A673 (cell line): ENCODE measurements around the gene SLC30A1. TPM values are rescaled to one million over a fixed set of nuclear protein-coding genes. Genes with fewer than 3 reads are reported as not detected.

Source experiments
- BruUV-seq: library from RNA; stranded (reverse); fragments of 400-500 nt; replicated peaks from 2 replicates; lab custom pipeline; 2021; lab: Mats Ljungman, UMichigan
- CTCF ChIA-PET: fragments of 300-600 bp; sonication (Branson Sonifier 250); formaldehyde crosslinking; loops from one replicate; lab custom pipeline; 2022; ENCODE audit warnings: antibody characterized with exemption; lab: Charles Lee
- POLR2A ChIA-PET: fragments of 300-600 bp; sonication (Branson Sonifier 250); formaldehyde crosslinking; loops from one replicate; lab custom pipeline; 2022; ENCODE audit warnings: antibody characterized with exemption; ENCODE audit not compliant: low non-redundant PET; lab: Charles Lee
- DNase-seq: peaks from one replicate; pipeline ENCODE4 v3.0.0-alpha.2; 2015; ENCODE audit warnings: low spot score
- H3K27ac ChIP-seq: fragments of 200-600 bp; sonication (generic); 2 replicates; pipeline ENCODE4 v1.5.1; 2016; ENCODE audit warnings: mixed run types, low read depth, mild to moderate bottlenecking, mixed read lengths, antibody characterized with exemption, low read length; ENCODE audit not compliant: poor library complexity, severe bottlenecking
- H3K27me3 ChIP-seq: fragments of 200-600 bp; sonication (generic); replicated peaks from 2 replicates; pipeline ENCODE4 v1.6.1; 2017; ENCODE audit warnings: mixed run types, low read depth, mild to moderate bottlenecking, mixed read lengths, antibody characterized with exemption, low read length; ENCODE audit not compliant: insufficient read depth, poor library complexity
- H3K36me3 ChIP-seq: fragments of 200-600 bp; sonication (generic); 2 replicates; pipeline ENCODE4 v1.6.1; 2016; ENCODE audit warnings: mixed run types, mild to moderate bottlenecking, mixed read lengths, antibody characterized with exemption, low read length; ENCODE audit not compliant: insufficient read depth, poor library complexity, severe bottlenecking
- H3K4me1 ChIP-seq: fragments of 200-600 bp; sonication (generic); 2 replicates; pipeline ENCODE4 v1.6.1; 2017; ENCODE audit warnings: mixed run types, mild to moderate bottlenecking, mixed read lengths, antibody characterized with exemption, low read length; ENCODE audit not compliant: insufficient read depth, poor library complexity, severe bottlenecking
- H3K4me3 ChIP-seq: fragments of 200-600 bp; sonication (generic); 2 replicates; pipeline ENCODE4 v1.5.1; 2016; ENCODE audit warnings: low read depth, mixed run types, mild to moderate bottlenecking, mixed read lengths, low read length; ENCODE audit not compliant: poor library complexity, severe bottlenecking
- H3K9me3 ChIP-seq: fragments of 200-600 bp; sonication (generic); 2 replicates; pipeline ENCODE4 v1.6.1; 2016; ENCODE audit warnings: mixed run types, low read depth, mild to moderate bottlenecking, mixed read lengths, antibody characterized with exemption, low read length; ENCODE audit not compliant: poor library complexity, severe bottlenecking
- EZH2 ChIP-seq: fragments of 200-600 bp; sonication (generic); IDR thresholded peaks from 2 replicates; pipeline ENCODE4 v1.6.1; 2017; ENCODE audit warnings: borderline replicate concordance, low read depth, mild to moderate bottlenecking, mixed read lengths, antibody characterized with exemption, low read length; ENCODE audit not compliant: poor library complexity, severe bottlenecking
- intact Hi-C: fragments of 100-400 bp; cut with micrococcal nuclease; formaldehyde crosslinking; loops from one replicate; pipeline ENCODE4 v1.10.0; 2022; ENCODE audit not compliant: unreplicated experiment
- total RNA-seq: library from RNA; stranded (reverse); gene quantifications from 2 replicates; pipeline ENCODE4 v1.2.3, GENCODE V29; 2021
- TF ChIP-seq, protein P1 (sequence below): fragments of 300-800, 200-600 bp; sonication (generic); conservative IDR thresholded peaks from 2 replicates; pipeline ENCODE4 v1.5.1; 2017; ENCODE audit warnings: low read depth, mild to moderate bottlenecking, antibody characterized with exemption, low read length, moderate library complexity, mixed read lengths

SLC30A1 gene
- total RNA-seq, 1 experiment from 2014 or later: 12.2 TPM

- no peak for TF ChIP-seq EZH2
- ChIA-PET POLR2A (no interaction called here), CTCF (no interaction called here)
- Histone ChIP-seq H3K4me1 (peaks cover 14% of the 10 kb centered on the region), H3K27me3 (no peaks in the 10 kb centered on the region), H3K4me3 (no peak overlapping the region), H3K27ac (no peak overlapping the region), H3K9me3 (no peaks in the 10 kb centered on the region), H3K36me3 (no peaks in the 10 kb centered on the region)
- DNase-seq: no peak
- intact Hi-C loops: no loop called here
- no TSS peak for BruUV-seq
These were observed 1.3 kb upstream of the SLC30A1 start for GRCh38 chr1:211580303-211580687.

DNA sequence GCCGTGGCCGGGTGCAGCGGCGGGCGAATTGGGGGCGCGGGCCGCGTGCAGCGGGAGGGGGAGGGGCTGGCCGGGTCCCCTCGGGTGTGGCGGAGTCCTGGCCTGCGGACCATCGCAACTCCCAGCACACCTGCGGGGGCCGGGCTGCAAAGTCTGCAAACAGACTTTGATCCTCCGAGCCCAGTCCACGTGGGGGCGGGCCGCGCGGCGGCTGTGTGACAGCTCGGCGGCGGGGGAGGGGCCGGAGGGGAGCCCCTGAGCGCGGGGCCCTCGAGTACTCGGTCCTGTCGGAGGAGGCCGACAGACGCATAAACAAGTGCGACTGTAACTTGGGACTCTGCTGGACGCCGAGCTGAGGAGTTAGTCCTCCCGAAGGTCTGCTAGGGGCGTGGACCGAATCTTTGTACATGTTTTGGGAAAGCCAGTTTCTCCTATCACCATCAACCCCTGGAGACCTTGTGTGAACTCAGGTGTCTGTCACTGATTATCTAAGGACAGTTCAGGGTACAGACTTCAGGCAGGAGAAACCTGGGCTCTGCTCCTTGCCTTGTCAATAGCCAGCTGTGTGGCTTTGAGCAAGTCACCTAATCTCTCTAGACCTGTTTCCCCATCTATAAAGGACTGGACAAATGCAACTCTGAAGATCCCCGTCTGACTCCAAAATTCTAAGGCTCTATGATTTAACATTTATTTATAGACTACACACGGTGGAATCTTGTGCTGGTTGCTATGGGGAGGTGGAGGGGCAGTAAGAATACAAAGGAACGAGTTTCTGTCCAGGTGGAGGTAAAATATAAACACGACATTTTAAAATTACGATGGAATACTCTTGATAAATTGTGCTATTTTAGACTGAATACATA lies 710 bp upstream of the SLC30A1 start:
- Histone ChIP-seq H3K27me3 (no peaks in the 10 kb centered on the region), H3K4me3 (peak overlapping the region; percentile 86), H3K36me3 (no peaks in the 10 kb centered on the region), H3K4me1 (peaks cover 17% of the 10 kb centered on the region), H3K27ac (peak overlapping the region; percentile 7), H3K9me3 (no peaks in the 10 kb centered on the region)
- ChIA-PET POLR2A (no interaction called here), CTCF (interaction anchor here (0.6 kb wide), 1 partner anchor 110 kb away, joined by 3 read pairs; no protein-coding TSS in a partner anchor)
- BruUV-seq: TSS peak; percentile 64
- DNase-seq: peak; percentile 72
- no peak for TF ChIP-seq EZH2
- TF ChIP-seq, protein P1, sequence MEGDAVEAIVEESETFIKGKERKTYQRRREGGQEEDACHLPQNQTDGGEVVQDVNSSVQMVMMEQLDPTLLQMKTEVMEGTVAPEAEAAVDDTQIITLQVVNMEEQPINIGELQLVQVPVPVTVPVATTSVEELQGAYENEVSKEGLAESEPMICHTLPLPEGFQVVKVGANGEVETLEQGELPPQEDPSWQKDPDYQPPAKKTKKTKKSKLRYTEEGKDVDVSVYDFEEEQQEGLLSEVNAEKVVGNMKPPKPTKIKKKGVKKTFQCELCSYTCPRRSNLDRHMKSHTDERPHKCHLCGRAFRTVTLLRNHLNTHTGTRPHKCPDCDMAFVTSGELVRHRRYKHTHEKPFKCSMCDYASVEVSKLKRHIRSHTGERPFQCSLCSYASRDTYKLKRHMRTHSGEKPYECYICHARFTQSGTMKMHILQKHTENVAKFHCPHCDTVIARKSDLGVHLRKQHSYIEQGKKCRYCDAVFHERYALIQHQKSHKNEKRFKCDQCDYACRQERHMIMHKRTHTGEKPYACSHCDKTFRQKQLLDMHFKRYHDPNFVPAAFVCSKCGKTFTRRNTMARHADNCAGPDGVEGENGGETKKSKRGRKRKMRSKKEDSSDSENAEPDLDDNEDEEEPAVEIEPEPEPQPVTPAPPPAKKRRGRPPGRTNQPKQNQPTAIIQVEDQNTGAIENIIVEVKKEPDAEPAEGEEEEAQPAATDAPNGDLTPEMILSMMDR: no peak
- intact Hi-C loops: loop anchor here (5.0 kb wide), 1 partner anchor 58 kb away; no protein-coding TSS in a partner anchor

DNA sequence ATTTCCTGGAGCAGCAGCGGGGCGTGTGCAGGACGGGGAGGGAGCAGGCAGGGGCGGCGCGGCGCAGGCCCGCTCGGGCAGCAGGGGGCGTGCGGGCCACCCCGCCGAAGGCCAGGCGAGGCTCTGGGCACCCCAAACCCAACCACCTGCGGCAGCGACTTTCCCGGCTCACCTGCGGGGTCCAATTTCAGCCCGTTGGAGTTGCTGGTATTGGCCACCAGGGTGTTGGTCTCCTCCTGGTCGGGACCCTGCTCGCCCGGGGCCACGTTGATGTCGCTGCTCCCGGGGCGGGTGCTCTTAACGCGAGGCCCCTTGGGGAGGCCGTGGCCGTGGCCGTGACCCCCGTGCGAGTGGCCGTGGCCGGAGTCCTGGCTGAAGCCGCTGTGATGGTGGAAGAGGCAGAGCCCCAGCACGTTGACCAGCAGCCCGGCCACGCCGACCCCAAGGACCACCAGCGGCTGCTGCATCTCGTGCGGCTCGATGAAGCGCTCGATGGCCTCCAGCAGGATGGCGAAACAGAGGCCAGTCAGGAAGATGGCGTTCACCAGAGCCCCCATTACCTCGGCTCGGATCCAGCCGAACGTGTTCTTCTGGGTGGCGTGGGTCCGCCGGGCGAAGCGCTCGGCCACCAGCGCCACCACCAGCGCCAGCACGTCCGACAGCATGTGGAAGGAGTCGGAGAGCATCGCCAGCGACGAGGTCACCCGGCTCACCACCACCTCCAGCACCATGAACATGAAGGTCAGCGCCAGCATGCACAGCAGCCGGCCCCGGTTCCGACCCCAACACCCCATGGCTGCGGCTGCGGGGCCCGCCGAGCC lies 932 bp downstream of the SLC30A1 start:
- Histone ChIP-seq H3K9me3 (no peaks in the 10 kb centered on the region), H3K4me3 (peak overlapping the region; percentile 86), H3K27ac (peak overlapping the region; percentile 80), H3K36me3 (no peaks in the 10 kb centered on the region), H3K4me1 (peaks cover 21% of the 10 kb centered on the region), H3K27me3 (no peaks in the 10 kb centered on the region)
- POLR2A ChIA-PET: no interaction called here
- peak; percentile 74 for DNase-seq
- BruUV-seq: no TSS peak
- TF ChIP-seq, protein P1: peak; percentile 71
- no peak for TF ChIP-seq EZH2
- CTCF ChIA-PET: no interaction called here
- intact Hi-C loops: loop anchor here (1.0 to 5.0 kb wide), 2 partner anchors 59 to 77 kb away; no protein-coding TSS in a partner anchor
